ENCODE results near the gene C5orf63.
"Not testable (repeated sequence)": the region's sequence is repeated elsewhere in the genome, so short reads cannot be mapped to it uniquely, and the experiment has no call there.

Gene C5orf63

GRCh38 chr5:127005282-127005681 is 68.0 kb downstream of the C5orf63 start:
- DNase-seq: not testable (repeated sequence)

GRCh38 chr5:127004721-127005120 is 68.6 kb downstream of the C5orf63 start:
- no peak for DNase-seq

DNA sequence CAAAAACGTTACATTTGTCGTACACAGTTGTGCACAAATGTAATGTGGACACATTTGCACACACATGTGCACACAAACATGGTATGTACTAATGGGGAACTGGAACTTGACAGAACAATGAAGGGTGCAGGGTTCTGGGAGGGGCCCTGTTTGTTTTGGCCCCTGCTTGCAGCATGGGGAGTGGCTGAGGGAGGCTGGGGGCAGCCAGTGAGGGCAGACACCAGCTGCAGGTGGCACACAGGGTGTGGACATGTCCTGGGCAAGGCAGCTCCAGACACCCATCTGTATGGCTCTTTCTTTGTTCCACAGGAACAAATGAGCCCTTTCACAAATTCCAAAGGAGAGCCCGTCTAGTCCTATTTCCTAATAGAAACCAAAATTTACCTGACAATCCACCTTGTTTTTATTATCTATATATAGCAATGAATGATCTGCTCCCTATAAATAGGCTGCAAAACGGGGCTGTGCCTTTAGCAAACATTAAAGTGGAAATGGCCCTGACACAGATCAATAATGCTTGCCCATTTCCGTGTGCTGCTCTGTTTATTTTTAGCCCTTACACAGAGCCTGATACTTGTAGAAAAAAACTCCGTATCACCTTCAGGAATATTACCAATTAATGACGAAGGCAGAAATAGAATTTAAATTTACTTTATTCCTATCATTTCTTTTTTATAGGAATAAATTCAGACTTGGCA is 69.4 kb downstream of the C5orf63 start:
- DNase-seq: no peak

DNA sequence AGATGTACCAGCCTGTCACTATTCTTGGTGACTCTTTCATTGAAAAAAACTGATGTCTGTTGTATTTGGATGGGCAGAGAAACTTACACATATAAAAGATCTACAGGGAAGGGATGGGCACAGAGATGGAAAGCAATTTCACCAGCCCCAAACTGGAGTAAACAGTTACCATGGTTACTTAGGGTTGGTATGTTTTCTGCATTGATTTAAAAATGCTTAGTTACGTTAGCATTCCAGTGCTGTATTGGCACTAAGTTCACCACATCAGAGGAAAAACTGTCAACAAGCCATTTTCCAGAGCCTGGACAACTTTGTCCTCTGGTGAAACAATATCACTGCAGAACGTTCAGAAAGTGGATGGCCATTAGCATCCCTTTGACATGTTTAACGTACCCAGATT is 70.9 kb downstream of the C5orf63 start:
- DNase-seq: no peak

GRCh38 chr5:127001621-127002296 is 71.5 kb downstream of the C5orf63 start:
- no peak for DNase-seq
